ENCODE measurements around the gene ZNF683.

GRCh38 chr1:26351590-26352337 is 20.8 kb downstream of the ZNF683 start:
- TF ChIP-seq, protein P1, sequence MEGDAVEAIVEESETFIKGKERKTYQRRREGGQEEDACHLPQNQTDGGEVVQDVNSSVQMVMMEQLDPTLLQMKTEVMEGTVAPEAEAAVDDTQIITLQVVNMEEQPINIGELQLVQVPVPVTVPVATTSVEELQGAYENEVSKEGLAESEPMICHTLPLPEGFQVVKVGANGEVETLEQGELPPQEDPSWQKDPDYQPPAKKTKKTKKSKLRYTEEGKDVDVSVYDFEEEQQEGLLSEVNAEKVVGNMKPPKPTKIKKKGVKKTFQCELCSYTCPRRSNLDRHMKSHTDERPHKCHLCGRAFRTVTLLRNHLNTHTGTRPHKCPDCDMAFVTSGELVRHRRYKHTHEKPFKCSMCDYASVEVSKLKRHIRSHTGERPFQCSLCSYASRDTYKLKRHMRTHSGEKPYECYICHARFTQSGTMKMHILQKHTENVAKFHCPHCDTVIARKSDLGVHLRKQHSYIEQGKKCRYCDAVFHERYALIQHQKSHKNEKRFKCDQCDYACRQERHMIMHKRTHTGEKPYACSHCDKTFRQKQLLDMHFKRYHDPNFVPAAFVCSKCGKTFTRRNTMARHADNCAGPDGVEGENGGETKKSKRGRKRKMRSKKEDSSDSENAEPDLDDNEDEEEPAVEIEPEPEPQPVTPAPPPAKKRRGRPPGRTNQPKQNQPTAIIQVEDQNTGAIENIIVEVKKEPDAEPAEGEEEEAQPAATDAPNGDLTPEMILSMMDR (conservative IDR thresholded peaks at IDR 0.05), result no peak
- TF ChIP-seq ZFX (IDR thresholded peaks at IDR 0.05), result no peak
